NCI-H510A (cell line): ENCODE results near the gene NUTM1.
A peak's percentile ranks its signal among the peaks of the same experiment; 100 is the strongest.

Source experiments
- DNase-seq: peaks from one replicate; lab custom pipeline; 2025; lab: John Stamatoyannopoulos, UW

The NUTM1 gene, protein sequence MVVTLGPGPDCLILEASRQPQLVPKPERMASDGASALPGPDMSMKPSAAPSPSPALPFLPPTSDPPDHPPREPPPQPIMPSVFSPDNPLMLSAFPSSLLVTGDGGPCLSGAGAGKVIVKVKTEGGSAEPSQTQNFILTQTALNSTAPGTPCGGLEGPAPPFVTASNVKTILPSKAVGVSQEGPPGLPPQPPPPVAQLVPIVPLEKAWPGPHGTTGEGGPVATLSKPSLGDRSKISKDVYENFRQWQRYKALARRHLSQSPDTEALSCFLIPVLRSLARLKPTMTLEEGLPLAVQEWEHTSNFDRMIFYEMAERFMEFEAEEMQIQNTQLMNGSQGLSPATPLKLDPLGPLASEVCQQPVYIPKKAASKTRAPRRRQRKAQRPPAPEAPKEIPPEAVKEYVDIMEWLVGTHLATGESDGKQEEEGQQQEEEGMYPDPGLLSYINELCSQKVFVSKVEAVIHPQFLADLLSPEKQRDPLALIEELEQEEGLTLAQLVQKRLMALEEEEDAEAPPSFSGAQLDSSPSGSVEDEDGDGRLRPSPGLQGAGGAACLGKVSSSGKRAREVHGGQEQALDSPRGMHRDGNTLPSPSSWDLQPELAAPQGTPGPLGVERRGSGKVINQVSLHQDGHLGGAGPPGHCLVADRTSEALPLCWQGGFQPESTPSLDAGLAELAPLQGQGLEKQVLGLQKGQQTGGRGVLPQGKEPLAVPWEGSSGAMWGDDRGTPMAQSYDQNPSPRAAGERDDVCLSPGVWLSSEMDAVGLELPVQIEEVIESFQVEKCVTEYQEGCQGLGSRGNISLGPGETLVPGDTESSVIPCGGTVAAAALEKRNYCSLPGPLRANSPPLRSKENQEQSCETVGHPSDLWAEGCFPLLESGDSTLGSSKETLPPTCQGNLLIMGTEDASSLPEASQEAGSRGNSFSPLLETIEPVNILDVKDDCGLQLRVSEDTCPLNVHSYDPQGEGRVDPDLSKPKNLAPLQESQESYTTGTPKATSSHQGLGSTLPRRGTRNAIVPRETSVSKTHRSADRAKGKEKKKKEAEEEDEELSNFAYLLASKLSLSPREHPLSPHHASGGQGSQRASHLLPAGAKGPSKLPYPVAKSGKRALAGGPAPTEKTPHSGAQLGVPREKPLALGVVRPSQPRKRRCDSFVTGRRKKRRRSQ

GRCh38 chr15:34342737-34343575 is at the start of gene NUTM1, which contains the start of gene NOP10:
Gene NUTM1 (plus strand): TSS chr15:34343315. CDS start chr15:34343697, 382 bp downstream.
Gene NOP10 (minus strand): TSS chr15:34343136. CDS start chr15:34343073, 63 bp downstream.
- DNase-seq = peak; percentile 65

DNA sequence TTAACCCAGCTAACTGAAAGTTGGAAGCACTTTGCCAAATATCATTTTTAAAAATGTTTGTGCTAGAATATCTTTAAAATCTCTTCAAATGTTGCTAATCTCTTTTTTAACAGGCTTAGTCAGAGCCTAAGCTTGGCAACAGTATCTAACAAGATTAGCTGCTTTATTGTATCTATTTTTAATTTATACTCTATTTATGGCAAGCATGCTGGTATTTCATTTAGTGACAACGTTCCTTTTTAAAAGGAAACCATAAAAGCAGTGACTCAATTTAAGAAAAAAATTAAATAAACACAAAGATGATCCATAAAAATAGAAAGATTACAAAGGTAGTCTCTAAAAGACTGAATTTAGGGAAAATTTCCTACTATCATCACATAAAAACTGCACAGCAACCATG is 46.1 kb upstream of the NUTM1 start:
- no peak for DNase-seq

- DNase-seq = no peak
Measured at GRCh38 chr15:34301058-34301457, 42.1 kb upstream of the NUTM1 start.

DNA sequence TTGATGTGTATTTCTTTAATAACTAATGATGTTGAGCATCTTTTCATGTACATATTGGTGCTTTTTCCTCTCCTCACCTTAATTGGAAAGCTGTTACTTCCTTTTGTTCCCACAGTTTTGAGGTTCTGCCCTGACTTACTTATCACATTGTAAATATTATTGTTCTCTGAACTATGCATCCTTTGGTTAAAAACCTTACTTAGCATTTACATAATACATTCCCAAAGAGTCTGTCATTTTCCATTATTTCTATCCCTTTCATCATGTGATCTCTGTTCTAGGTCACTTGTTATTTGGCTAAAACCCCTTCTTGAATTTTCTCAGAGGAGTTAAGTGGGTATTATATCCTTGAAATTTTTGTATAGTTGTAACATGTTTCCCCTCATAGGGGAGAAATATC is 38.5 kb upstream of the NUTM1 start:
- no peak for DNase-seq

- DNase-seq = no peak
Measured at GRCh38 chr15:34311563-34311962, 31.6 kb upstream of the NUTM1 start.

DNA sequence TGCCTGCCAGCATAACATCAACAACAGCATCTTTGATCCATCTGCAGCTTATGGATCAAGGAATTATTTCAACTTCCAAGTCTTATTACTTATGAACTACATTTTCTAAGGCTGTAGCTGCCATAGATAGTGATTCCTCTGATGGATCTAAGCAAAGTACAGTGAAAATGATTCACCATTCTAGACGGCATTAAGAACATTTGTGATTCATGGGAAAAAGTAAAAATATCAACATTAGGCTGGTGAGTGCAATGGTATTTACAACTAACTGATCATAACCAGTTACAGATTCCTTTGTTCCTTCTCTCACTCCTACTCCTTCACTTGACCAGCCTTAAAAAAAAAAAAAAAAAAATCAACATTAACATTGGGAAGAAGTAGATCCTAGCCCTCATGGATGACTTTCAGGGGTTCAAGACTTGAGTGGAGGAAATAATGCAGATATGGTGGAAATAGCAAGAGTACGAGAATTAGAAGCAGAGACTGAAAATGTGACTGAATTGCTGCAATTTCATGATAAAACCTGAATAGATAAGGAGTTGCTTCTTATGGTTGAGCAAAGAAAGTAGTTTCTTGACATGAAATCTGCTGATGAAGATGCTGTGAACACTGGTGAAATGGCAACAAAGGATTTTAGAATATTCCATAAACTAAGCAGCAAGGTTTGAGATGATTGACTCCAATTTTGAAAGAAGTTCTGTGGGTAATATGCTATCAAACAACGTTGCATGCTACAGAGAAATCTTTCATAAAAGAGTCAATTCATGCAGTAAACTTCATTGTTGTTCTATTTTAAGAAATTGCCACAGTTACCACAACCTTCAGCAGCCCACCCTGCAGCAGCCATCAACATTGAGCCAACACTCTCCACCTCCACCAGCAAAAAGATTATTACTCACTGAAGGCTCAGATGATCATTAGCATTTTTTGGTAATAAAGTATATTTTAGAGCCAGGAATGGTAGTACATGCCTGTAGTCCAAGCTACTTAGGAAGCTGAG is 28.3 kb upstream of the NUTM1 start:
- no peak for DNase-seq

- DNase-seq = peak; percentile 25
Measured at GRCh38 chr15:34318277-34319079, 24.6 kb upstream of the NUTM1 start.

- DNase-seq = no peak
Measured at GRCh38 chr15:34323217-34323616, 19.9 kb upstream of the NUTM1 start.

DNA sequence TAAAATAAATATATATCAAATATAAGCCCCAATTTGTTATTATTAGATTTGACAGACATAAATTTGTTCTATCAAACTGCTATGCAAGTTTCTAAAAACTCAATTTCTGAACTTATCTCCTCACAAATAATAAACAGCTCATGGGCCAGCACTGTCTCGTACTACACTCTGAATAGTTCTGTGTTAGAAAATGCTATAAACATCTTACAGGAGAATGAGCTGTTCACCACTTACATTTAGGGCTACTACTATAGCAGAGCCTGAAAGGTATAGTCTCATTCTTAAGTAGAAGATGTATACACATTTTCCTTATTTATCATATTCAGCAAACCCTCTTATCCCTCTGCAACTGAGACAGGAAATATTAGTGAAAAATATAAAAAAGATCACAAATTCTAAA is 18.2 kb upstream of the NUTM1 start:
- no peak for DNase-seq

GRCh38 chr15:34325368-34325767 is 17.7 kb upstream of the NUTM1 start:
- no peak for DNase-seq

DNA sequence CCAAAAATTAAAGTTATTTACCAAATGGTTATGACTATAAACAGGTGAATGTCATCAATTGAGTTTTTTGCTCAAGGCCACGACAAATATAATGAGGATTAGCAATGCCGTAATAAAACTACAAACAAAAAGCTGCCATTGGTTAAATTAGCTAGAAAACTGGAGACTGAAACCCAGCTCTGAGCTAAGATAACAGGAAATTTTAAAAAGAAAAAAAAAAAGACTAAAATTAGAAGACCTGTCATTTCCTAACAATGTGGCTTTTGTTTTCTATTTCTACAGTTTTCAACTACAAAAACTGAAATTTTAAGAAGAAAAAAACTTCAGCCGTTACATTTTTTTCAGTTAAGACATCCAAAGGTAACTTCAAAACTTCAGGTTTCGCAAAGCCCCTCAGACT is 15.2 kb upstream of the NUTM1 start:
- no peak for DNase-seq

DNA sequence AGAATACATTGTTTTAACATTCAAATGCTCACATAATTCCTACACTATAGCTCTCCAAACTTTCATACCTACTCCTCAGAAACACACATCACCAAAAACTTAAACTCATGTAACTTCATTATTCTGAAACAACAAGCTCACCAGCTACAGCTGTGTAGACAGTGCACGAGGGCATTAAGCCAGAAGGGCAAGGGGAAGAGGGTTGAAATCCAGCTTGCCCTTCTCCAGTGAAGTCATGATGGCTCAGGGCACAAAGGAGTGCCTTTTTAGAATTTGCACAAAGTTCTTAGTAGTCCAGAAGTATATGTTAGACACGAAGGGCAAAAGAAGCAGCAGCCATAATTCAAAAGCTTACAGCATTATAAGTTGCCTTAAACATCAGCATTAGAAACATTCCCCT is 14.1 kb upstream of the NUTM1 start:
- DNase-seq = no peak

GRCh38 chr15:34330279-34330678 is 12.8 kb upstream of the NUTM1 start:
- no peak for DNase-seq

DNA sequence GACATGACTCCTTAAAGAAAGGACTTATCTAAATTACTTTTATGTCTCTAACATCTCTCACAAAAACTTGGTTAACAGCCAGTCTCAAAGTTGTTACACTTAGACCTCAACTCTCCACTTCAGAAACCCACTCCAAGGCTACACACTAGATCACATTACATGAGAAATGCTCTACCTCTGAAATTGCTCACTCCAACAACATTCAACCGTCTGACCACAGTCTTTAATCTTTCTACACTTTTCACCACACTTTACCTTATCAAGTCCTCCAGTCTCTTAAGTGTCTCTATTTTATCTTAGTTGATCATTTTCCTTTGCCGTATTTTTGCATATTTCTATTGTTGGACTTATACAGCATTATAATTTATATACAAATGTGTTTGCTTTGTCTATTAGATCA is 11.3 kb upstream of the NUTM1 start:
- DNase-seq = no peak

DNA sequence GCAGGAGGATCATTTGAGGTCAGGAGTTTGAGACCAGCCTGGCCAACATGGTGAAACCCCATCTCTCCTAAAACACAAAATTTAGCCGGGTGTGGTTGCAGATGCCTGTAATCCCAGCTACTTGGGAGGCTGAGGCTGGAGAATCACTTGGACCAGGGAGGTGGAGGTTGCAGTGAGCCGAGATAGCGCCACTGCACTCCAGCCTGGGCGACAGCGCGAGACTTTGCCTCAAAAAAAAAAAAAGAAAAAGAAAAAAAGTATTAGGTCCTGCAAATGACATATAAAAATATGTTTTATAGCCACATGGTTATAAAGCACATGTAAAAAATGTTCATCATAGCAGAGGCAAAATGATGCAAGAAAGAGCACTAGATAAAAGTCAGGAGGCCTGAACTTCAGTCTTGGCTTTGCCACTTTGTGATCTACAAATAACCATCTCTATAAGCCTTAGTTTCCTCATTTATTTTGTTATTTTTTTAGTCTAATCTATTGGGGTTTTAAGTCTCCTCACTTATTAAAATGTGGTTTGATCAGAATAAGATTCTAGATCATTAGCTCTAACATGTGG is 10.5 kb upstream of the NUTM1 start:
- DNase-seq = no peak

DNA sequence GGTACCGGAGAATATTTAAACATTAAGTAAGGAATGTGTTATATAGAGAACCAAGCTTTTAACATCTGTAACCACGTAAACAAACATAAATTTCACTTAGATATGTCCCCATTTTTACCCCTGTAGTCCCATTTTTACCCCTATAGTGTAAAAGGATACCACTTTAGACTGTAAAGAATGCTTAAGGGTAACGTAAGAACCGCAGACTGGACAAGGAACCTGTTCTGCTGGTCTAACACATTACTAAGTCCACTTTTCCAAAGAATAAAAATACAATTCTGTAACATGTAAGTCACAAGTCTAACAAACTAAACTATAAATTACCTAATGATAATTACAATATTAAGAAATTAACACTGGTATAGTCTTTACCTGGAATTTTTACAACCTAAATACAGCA is 8.4 kb upstream of the NUTM1 start:
- DNase-seq = no peak

DNA sequence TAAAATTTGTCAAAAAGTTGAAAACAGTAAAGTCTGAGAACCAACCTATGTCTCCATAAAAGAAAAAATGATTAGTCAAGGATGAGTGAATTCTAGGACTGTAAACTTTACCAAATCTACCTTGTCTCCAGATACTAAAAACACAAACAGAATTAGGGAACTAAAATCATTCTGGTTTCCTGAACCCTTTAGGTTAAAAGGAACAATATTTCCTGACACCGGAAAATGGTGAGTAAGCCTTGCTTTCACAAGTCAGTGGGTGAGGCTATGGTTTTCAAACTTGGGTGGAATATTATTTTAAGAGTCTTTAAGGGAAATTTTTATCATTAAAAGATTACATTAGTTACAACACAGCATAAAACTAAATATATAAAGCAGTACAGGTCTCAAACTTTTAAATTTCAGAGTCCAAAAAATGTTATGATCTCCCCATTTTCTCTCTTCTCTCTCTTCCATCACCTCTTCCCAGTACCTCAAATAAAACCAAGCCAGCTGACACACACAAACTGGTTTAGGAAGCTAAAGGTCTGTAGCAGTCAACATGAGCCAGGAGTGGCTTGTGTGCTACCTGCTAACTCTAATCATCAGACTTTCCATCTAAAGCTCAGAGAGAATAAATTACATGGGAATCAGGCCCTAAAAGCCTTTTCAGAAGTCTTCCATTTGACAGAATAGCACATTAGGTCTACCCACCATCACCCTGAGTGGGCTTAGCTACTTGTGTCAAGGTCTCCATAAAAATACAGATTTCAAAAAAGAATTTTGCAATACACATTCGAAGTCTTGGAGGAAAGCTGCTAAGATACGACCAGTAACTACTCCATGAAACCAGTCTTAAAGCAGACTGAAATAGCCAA is 7.7 kb upstream of the NUTM1 start:
- no peak for DNase-seq
